Activated T-cell treated with anti-CD3 and anti-CD28 coated beads, Interleukin-2, amount 50 U/mL, for 1 hour (primary cell): ENCODE data around the gene OR51B4.

Experiments
- DNase-seq: peaks from one replicate; pipeline ENCODE4 v3.0.0-alpha.2; 2020

OR51B4 gene

GRCh38 chr11:5293028-5293427, 8.7 kb downstream of the OR51B4 start:
- no peak for DNase-seq

- no peak for DNase-seq
These were observed 10.4 kb downstream of the OR51B4 start for GRCh38 chr11:5291207-5291838.

- DNase-seq, result no peak
These were observed 11.6 kb downstream of the OR51B4 start for GRCh38 chr11:5290106-5290505.

- DNase-seq, result no peak
These were observed 12.1 kb downstream of the OR51B4 start for GRCh38 chr11:5289696-5290095.

- DNase-seq, result no peak
These were observed 12.7 kb downstream of the OR51B4 start for GRCh38 chr11:5288906-5289550.

- no peak for DNase-seq
These were observed 13.4 kb downstream of the OR51B4 start for GRCh38 chr11:5288108-5288905.

- DNase-seq, result no peak
These were observed 14.8 kb downstream of the OR51B4 start for GRCh38 chr11:5286901-5287300.

- DNase-seq, result no peak
These were observed 15.4 kb downstream of the OR51B4 start for GRCh38 chr11:5286351-5286750.

- no peak for DNase-seq
These were observed 15.9 kb downstream of the OR51B4 start for GRCh38 chr11:5285703-5286340.

- no peak for DNase-seq
These were observed 17.1 kb downstream of the OR51B4 start for GRCh38 chr11:5284637-5285036.

GRCh38 chr11:5283882-5284281, 17.9 kb downstream of the OR51B4 start:
- DNase-seq, result no peak

- no peak for DNase-seq
These were observed 18.7 kb downstream of the OR51B4 start for GRCh38 chr11:5283086-5283485.

GRCh38 chr11:5282628-5283027, 19.1 kb downstream of the OR51B4 start:
- DNase-seq, result no peak

- DNase-seq, result no peak
These were observed 20.1 kb downstream of the OR51B4 start for GRCh38 chr11:5281596-5281995.

GRCh38 chr11:5280582-5281102, 21.1 kb downstream of the OR51B4 start:
- DNase-seq, result no peak

- DNase-seq, result no peak
These were observed 22.2 kb downstream of the OR51B4 start for GRCh38 chr11:5279471-5280090.

GRCh38 chr11:5277807-5278382, 23.9 kb downstream of the OR51B4 start:
- DNase-seq, result no peak

GRCh38 chr11:5276697-5277096, 25.0 kb downstream of the OR51B4 start:
- DNase-seq, result no peak

GRCh38 chr11:5275369-5276110, 26.2 kb downstream of the OR51B4 start:
- DNase-seq, result no peak

GRCh38 chr11:5274395-5274794, 27.4 kb downstream of the OR51B4 start:
- no peak for DNase-seq

GRCh38 chr11:5272395-5273017, 29.2 kb downstream of the OR51B4 start:
- DNase-seq, result no peak
